Measurements from ENCODE around the gene TMC1.

DNA sequence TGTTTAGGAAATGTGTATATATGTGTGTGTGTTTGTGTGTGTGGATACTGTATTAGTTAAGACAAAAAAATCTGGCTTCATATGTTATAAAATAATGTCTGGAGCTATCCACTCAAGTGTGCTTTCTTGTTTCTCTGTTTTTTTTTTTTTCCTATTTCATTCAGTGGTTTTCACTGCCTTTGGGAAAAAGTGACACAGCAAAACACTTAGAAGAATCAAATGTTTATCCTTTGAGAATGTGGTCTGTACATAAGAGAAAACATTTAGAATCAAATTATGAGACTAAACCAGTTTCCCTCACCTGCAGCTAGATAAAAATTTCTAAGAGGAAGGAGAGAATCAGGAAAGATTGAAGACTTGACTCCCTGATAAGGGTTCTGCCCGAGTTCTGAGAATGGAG, 8.1 kb downstream of the TMC1 start:
- TF ChIP-seq, protein P1, sequence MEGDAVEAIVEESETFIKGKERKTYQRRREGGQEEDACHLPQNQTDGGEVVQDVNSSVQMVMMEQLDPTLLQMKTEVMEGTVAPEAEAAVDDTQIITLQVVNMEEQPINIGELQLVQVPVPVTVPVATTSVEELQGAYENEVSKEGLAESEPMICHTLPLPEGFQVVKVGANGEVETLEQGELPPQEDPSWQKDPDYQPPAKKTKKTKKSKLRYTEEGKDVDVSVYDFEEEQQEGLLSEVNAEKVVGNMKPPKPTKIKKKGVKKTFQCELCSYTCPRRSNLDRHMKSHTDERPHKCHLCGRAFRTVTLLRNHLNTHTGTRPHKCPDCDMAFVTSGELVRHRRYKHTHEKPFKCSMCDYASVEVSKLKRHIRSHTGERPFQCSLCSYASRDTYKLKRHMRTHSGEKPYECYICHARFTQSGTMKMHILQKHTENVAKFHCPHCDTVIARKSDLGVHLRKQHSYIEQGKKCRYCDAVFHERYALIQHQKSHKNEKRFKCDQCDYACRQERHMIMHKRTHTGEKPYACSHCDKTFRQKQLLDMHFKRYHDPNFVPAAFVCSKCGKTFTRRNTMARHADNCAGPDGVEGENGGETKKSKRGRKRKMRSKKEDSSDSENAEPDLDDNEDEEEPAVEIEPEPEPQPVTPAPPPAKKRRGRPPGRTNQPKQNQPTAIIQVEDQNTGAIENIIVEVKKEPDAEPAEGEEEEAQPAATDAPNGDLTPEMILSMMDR (IDR thresholded peaks at IDR 0.05) = no peak
- TF ChIP-seq POLR2A (IDR thresholded peaks at IDR 0.05) (no peak), POLR2AphosphoS5 (IDR thresholded peaks at IDR 0.05) (no peak)

All from stomach (tissue), 4 donors.